ENCODE measurements around the gene TYK2. TPM values are rescaled to one million over a fixed set of nuclear protein-coding genes. Genes with fewer than 3 reads are reported as not detected.

The TYK2 gene
- total and polyA plus RNA-seq, 9 donors, result 55.4 to 118 (median 78.9) TPM

- H3K4me1 ChIP-seq (ENCODE audit: insufficient read depth), result no peaks in the 10 kb centered on the region
- intact Hi-C loops (cut with DNase I), result no loop called here
- H3K4me3 ChIP-seq, result no peak overlapping the region
- no peaks in the 10 kb centered on the region for H3K27me3 ChIP-seq
- no peaks in the 10 kb centered on the region for H3K9me3 ChIP-seq
- DNase-seq, result no peak
- WGBS, 3 donors, result 78 to 89% (median 84%) methylated on average over 10 of the region's 10 CpGs
- no peak overlapping the region for H3K27ac ChIP-seq
- H3K36me3 ChIP-seq, result no peaks in the 10 kb centered on the region
- no peak for TF ChIP-seq CTCF (IDR thresholded peaks at IDR 0.05)
- TF ChIP-seq EP300 (IDR thresholded peaks at IDR 0.05), result no peak
- TF ChIP-seq POLR2A (IDR thresholded peaks at IDR 0.05), result no peak
Observed at GRCh38 chr19:10344780-10345179, 35.6 kb downstream of the TYK2 start.

GRCh38 chr19:10343495-10343894 is 36.9 kb downstream of the TYK2 start:
- no peak for DNase-seq
- H3K27ac ChIP-seq, result no peak overlapping the region
- H3K27me3 ChIP-seq, result no peaks in the 10 kb centered on the region
- TF ChIP-seq POLR2A (IDR thresholded peaks at IDR 0.05) (no peak), CTCF (IDR thresholded peaks at IDR 0.05) (no peak)
- WGBS, 3 donors, result 39 to 52% (median 43%) methylated on average over 2 of the region's 2 CpGs
- no peaks in the 10 kb centered on the region for H3K4me1 ChIP-seq (ENCODE audit: insufficient read depth)
- intact Hi-C loops (cut with DNase I), result no loop called here
- no peak overlapping the region for H3K4me3 ChIP-seq
- H3K9me3 ChIP-seq, result no peaks in the 10 kb centered on the region
- H3K36me3 ChIP-seq, result no peaks in the 10 kb centered on the region

- Histone ChIP-seq H3K9me3 (no peaks in the 10 kb centered on the region), H3K27me3 (no peaks in the 10 kb centered on the region), H3K36me3 (no peaks in the 10 kb centered on the region), H3K27ac (no peak overlapping the region), H3K4me3 (no peak overlapping the region), H3K4me1 (ENCODE audit: insufficient read depth) (peaks cover 2% of the 10 kb centered on the region)
- 91 to 93% (median 91%) methylated on average over 5 of the region's 5 CpGs for WGBS, 3 donors
- TF ChIP-seq POLR2A (IDR thresholded peaks at IDR 0.05) (no peak), EP300 (IDR thresholded peaks at IDR 0.05) (no peak), CTCF (IDR thresholded peaks at IDR 0.05) (no peak)
- intact Hi-C loops (cut with DNase I), result no loop called here
- no peak for DNase-seq
Observed at GRCh38 chr19:10339977-10340376, 40.4 kb downstream of the TYK2 start.

GRCh38 chr19:10339380-10339960 is 40.9 kb downstream of the TYK2 start, which contains the start of gene ICAM3:
Gene ICAM3, minus strand, starts transcription at chr19:10339624. Its CDS starts 10 bp downstream, at chr19:10339614.
- Histone ChIP-seq H3K4me3 (no peak within 1 kb of the TSS), H3K27ac (no peak within 1 kb of the TSS), H3K36me3 (no peaks in the 10 kb centered on the region), H3K4me1 (ENCODE audit: insufficient read depth) (peaks cover 4% of the 10 kb centered on the region), H3K27me3 (no peaks in the 10 kb centered on the region), H3K9me3 (no peaks in the 10 kb centered on the region)
- intact Hi-C loops (cut with DNase I), result no loop called here
- no peak for DNase-seq
- TF ChIP-seq POLR2A (IDR thresholded peaks at IDR 0.05) (no peak), EP300 (IDR thresholded peaks at IDR 0.05) (no peak), CTCF (IDR thresholded peaks at IDR 0.05) (no peak)
- 63 to 76% (median 64%) methylated on average over 14 of the region's 14 CpGs for WGBS, 3 donors

All from ovary (tissue), 9 donors.